ENCODE data around the gene TTLL3.
A peak's percentile ranks its signal among the peaks of the same experiment; 100 is the strongest.

Gene TTLL3

DNA sequence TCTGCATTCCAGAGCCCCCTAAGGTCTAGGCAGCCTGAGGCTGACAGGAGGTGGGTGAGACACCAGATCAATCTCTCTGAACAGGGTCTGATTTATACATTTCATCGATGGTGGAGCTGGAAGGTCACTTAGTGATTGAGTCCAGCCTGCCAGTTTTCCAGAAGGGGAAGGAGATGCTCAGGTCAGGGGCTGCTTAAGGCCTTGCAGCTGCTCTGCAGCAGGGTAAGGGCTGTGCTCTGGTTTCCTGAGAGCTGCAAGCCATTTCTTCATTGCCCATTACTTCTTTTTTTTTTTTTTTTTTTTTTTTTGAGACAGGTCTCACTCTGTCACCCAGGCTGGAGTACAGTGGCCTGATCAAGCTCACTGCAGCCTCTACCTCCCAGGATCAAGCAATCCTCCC lies 28.5 kb upstream of the TTLL3 start:
- no peak for DNase-seq

DNA sequence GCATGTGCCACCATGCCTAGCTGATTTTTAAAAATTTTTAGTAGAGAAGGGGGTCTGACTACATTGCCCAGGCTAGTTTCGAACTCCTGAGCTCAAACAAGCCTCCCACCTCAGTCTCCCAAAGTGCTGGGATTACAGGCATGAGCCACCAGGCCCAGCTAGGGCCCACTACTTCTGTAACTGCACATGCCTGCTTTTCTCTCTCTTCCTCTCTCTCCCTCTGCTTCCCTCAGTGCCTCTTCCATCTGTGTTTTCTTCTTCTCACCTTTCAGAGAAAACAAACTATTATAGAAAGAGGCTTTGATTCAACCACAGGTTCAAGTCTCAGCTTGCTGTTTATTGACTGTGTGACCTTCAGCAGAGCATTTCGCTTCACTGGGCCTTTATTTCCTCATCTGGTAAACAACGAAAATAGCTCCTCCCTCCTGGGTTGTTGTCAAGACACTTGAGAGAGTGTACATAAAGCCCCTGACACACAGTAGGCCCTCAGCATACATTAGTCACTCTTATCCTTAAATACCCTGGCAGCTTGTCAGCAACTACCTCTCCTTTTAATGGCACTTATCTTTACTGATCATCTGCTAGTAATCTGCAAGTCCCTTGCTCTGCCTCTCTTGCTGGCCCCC lies 28.0 kb upstream of the TTLL3 start:
- no peak for DNase-seq

DNA sequence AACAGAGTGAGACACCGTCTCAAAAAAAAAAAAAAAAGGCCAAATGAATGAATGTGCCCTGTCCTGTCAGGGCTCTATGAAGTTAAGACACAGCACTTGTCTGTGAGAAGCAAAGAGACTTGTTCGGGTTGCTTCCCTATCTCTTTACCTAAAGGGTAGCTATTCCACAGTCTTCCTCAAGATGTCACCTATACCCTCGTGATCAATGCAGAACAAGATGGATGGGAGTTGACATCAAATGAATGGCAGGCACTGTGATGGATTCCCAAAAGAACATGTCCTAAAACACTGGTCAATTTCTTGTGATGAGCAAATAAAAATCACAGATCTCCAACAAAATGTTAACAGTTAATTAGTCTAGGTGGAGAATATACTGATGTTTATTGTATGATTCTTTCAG lies 27.3 kb upstream of the TTLL3 start:
- no peak for DNase-seq

DNA sequence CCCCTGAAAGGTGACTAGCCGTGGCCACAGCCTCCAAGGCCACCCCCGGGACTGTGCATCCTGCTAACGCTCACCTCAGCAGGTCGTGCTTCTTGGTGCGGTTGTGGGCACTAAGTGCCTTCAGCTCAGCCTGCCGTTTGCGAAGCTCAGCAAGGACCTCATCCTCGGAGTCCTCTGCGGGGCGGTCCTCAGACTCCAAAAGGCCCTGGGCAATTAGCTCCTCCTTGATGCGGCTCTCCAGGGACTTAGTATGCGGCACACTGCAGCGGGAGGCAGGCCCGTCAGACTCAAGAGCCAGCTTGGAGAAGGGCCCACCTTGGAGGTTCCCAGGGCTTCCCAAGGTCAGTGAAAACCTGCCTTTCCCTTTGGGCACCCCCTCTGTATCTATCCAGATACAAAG lies 26.1 kb upstream of the TTLL3 start:
- no peak for DNase-seq

DNA sequence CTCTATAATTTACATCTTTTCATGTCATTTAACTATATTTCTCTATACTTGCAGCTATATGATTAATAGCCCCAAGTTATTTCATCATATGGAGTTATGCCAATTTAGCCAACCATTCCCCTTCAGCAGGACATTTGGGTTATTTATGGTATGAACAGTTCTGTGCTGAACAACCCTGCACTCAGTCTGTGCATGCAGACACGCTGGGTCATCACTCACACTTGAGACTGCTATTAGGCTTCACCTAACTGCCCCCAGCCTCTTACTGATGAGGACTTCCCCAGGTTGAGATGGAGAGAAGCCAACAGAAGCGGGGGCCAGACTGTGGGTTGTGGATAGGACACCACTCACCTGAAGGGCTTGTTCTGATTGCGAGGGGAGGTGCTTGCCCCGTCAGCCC lies 25.1 kb upstream of the TTLL3 start:
- no peak for DNase-seq

DNA sequence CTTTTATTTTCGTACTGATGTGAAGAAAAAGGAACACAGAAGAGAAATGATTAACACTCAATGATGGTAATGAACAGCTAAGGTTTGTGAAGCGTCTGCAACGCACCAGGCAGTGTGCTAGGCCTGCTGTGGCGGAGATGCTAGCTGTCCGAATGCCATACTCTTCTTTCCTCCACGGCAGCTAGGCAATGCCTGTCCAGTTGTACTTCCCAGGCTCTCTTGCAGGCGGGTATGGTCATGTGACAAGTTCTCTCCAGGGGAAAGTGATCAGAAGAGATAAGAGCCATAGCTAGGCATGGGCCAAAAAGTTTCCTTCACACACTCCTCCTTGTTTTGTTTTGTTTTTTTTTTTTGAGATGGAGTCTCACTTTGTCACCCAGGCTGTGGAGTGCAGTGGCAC lies 24.5 kb upstream of the TTLL3 start:
- DNase-seq = no peak

DNA sequence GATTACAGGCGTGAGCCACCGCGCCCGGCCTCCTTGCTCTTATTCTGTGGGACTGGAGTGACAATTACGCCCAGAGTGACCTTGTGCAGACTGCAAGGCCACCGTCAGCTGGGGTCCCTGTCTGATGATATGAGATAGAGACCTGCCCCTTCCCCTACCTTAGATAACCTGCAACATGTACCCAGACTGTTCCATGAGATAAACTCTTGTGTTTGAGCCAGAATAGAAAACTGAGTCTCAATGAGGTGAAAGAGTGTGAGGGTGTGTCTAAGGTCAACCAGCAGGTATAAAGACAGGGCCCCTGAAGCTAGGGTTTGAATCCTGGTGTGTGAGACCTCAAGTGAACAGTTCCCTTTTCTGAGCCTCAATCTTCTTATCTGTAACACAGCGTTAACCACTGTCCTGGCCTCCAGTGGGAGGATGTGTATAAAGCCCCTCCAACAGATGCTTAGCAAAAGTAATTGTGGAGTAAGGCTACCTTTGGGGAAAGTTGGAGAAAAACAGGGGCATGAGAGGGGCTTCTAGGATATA lies 23.8 kb upstream of the TTLL3 start:
- DNase-seq = no peak

DNA sequence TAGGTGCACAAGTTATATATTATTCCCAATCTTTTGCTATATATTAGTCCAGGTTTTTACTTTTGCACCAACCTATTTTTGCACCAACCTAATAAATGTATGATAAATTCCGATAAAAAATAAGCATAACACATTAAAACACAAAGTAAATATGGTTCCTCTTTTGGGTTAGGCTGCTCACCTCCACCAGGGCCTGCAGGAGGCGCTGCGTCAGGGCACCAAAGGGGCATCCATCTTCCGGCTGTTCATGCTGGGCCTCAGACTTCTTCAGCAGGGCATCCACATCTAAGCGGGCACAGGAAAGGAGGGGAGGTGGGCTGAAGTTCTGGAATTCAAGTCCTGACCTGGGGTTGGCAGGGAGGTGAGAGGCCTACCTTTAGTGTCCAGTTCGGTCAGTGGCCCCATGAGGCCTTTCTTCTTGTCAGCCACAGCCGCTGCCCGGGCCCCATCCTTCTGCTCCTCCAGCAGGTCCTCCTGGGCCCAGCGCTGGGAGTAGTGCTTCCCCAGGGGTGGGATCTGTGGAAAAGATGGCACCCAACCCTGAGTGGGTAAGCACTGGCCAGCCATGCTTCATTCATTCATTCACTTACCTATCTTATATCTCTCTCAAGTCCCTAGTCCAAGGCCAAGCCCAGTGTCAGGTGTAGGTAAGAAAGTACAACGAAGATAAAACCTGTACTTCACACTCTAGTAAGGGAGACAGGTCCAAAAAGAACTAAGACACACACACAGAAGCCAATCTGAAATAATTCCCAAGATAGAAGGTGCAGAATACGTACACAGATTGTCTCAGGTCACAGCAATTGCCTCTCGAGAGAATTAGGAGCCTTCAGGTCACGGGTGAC lies 23.0 kb upstream of the TTLL3 start:
- DNase-seq = no peak

DNA sequence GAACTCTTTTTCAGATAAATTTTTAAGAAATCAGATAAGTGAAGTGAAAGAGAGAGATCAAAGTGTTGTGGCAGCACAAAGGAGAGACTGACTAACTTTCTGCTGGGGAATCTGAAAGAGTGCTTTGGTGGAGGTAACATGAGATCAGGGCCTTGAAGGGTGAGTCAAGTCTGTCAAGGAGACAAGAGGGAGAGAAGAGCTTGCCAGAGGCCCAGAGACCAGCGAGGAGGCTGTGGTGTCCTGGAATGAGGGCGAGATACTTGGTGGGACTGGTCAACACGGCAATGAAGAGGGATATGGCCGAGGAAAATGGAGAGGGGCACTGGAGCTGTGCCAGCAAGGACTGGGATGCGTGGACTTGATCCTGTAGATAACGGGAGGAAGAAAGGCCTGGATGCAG lies 22.3 kb upstream of the TTLL3 start:
- DNase-seq = peak; percentile 58

DNA sequence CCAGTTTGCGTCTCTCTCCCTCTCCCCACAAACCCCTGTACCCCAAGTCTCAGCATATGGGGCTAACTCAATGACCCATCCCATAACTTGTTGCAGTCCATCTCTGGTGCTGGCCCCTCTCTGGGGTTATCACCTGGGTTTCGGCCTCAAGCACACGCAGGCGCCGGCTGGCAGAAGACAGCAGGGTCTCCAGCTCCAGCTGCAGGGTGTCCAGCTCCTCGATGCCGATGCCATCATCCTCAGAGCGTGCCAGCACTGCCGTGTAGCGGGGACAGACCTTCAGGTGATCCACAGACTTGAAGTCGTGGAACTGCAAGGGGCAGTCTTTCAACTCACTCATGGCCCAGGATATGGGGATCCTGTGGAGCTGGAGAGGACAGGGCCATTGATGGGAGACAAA lies 18.9 kb upstream of the TTLL3 start:
- DNase-seq = no peak

DNA sequence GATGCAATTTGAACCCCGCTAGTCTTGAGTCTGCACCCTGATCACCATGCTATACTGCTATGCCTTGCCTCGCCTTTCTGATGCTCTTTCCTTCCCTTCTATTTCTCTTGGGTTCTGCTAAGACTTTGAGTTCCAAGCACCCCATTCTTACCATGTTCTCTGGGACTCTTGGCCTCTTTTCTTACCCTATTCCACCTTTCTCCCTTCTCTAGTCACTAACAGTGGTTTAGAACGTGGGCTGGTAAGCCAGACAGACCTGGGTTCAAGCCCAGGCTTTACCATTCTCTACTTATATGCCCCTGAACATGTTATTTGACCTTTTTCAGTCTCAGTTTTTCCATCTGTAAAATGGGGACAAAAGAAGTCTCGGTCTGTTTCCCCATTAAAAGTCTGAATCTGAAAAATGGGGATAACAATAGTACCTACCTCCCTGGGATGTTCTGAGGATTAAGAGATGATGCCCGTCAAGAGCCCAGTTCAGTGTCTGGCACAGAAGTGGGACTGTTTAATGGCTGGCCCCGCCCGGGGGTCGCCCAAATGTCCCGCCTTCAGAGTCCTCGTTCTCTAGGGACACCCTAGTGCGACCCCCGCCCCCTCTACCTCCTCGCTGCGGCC lies 18.2 kb upstream of the TTLL3 start:
- no peak for DNase-seq

DNA sequence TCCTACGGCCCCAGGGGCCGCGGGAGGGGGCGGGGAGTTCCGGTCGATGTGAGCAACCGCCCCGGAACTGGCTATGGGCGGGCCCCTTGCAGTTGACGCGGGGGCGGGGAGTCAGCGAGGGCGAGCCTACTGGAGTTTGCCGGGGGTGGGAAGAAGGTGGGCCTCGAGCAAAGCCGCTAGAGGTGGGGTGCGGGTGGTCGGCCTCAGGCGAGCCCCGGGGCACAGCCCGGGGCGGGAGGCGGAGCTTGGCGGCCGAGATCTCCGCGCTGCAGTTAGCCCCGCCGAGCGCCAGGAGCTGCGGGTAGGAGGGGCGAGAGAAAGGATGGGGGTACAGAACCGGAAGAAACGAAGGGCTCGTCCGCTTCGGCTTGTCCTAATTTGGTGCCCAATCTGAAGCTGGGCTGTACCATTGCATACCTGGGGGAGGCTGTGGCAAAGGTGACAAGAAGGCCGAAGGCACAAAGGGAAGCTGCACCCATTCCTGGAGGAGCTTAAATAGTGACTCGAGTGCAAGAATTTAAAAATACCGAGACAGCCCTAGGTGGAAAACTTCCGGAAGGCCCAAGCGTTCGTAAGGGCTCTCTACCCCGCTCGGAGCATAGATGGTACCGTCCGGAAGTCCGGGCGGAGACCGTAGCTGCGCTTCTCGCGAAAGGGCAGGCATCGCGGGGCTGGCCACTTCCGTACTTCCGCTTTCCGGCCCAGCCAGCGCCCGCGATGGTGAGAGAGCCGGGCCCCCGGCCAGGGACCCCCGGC lies 17.5 kb upstream of the TTLL3 start, which contains the start of the genes ARPC4 and TADA3:
Gene ARPC4 (plus strand): TSS at position 678 of the 756 bp plus-strand sequence. CDS start 40 bp downstream, at position 718.
Gene TADA3 (minus strand): TSS at position 69 of the 756 bp plus-strand sequence. CDS start 1,007 bp downstream, outside the sequence.
- DNase-seq = peak; percentile 93

DNA sequence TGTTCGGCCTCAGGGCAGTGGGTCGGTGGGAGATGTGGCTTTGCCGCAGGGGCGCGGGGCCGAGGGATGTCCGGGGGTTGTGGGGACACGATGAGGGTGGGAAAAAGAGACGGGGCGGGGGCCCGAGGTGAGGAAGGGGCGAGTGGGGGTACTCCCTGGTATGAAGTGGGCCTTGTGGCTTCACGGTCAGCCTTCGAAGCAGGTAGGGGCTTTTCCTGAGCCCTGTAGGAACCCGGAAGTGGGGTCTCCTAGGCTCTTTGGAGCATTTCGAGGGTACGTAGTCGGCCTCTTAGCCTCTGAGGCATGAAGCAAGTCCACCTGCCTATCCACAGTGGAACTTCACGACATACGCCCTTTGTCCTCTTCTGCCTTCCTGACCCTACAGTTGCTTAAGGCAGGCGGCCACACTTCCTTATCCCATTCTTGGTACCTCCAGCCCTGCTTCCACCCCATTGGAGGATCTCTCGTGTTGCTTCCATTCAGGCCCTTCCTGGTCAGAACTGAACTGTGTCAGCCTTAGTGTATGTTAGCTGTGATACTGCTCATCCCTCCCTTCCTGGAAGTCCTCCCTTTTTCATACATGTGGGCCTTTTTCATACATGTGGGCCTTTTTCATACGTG lies 16.8 kb upstream of the TTLL3 start:
- DNase-seq = peak; percentile 59

DNA sequence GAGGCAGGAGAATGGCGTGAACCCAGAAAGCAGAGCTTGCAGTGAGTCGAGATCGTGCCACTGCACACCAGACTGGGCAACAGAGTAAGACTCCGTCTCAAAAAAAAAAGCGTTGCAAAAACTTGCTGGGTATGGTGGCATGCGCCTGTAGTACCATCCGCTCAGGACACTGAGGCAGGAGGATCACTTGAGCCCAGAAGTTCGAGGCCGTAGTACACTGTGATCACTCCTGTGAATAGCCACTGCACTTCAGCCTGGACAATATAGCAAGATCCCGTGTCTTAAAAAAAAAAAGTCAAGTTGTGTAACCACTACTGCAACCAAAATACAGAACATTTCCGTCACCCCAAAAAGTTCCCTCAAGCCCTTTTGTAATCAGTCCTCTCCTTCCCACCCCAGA lies 15.7 kb upstream of the TTLL3 start:
- no peak for DNase-seq

DNA sequence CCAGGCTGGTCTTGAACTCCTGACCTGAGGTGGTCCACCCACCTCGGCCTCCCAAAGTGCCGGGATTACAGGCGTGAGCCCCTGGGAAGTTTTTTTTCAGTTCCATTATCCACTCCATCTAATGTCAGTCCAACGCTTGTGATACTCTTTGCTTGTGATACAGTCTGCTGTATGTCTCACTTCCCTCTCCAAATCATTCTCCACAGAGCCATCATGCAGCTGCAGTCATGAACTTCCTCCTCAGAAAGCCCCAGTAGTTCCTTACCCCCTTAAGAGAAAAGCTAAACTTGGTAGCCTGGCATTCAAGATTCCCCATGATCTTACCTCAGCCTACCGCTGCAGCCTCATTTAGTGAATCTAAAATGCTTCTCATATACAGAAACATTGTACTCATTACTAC lies 14.9 kb upstream of the TTLL3 start:
- no peak for DNase-seq

DNA sequence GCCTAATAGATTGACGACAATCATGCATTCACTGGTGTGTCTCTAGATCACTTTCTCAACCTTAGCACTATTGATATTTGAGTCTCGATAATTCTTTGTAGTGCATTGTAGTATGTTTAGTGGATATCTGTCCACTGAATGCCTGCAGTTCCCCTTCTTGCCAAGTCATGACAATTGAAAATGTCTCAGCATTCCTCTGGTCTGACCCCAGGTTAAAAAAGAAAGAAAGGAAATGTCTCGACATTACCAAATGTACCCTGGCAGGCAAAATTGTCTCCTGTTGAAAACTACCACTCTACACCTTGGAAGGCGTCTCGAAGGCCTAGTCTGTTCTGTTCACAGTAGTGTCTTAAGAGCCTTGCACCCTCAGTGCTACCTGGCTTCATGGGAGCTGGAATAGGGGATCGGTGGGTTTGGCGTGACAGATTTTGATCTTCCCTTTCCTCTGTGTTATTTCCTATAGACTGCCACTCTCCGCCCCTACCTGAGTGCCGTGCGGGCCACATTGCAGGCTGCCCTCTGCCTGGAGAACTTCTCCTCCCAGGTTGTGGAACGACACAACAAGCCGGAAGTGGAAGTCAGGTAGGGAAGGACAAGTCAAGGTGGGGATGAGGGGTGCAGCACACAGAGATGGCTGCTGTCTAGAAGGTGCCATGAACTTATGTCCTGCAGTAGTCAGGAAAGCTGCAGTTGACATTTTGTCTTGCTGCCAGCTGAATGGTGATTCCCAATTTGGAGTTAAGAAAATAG lies 12.7 kb upstream of the TTLL3 start:
- no peak for DNase-seq

DNA sequence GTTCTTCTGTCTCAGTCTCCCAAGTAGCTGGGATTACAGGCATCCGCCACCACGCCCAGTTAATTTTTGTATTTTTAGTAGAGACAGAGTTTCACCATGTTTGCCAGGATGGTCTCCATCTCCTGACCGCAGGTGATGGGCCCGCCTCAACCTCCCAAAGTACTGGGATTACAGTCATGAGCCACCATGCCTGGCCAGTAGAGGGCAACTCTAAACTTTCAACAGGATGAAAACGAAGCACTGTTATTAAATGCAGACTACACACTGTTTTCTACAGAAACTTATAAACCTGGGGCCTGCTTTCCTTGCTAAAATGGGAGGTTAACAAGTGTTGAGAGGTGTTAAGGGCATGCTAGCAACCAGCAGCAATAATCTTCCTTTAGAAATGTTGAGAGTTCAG lies 9.5 kb upstream of the TTLL3 start:
- no peak for DNase-seq

DNA sequence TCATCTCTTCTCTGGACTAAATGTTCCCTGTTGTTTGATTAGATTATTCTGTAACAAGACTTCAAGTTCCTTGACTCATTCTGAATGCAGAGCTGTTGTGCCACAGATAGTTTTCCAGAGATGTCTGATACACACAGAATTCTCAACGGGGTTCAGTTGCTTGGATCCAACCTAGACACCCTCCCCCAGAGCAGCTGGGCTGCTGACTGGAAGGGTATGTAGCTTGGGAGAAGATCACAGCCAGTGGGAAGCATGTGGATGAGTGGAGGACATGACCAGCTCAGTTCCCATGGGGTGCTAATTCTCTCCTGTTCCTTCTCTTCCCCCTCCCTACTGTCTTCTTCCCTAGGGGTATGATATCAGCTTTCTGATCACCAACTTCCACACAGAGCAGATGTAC lies 6.6 kb upstream of the TTLL3 start:
- no peak for DNase-seq

DNA sequence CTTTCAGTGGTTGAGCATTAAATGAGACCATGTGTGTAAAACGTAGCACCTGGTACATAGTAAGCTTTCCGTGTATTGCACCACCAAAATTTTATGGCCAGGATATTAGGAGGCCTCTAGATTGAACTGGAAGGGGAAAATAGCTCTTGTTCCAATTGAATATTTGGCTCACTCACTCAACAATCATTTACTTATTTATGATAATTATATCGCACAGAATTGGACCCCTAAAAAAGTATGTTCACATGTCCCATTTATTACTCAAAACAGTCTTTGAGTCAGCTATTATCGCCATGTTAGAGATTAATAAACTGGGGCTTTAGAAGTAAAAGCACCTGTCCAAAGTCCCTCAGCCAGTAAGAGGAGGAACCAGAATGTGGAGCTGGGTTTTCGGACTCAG lies 5.1 kb upstream of the TTLL3 start:
- DNase-seq = no peak

DNA sequence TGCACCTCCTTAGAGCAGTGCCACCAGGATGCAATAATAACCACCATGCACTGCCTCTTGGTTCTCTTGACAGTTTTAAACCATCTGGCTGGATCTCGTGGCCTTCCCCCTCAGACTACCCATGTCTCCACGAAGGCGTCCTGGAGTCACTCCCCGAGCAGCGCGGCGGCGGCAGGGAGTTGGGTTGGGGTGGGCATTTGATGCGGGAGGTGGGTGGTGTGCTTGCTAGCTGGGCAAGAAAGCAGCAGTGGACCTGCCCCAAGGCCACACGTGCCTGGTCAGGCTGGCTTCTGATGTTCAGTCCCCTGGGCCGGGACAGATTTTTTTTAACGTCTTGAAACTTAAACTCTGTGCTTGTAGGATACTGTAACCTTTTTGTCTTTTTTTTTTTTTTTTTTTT lies 3.9 kb upstream of the TTLL3 start:
- no peak for DNase-seq

DNA sequence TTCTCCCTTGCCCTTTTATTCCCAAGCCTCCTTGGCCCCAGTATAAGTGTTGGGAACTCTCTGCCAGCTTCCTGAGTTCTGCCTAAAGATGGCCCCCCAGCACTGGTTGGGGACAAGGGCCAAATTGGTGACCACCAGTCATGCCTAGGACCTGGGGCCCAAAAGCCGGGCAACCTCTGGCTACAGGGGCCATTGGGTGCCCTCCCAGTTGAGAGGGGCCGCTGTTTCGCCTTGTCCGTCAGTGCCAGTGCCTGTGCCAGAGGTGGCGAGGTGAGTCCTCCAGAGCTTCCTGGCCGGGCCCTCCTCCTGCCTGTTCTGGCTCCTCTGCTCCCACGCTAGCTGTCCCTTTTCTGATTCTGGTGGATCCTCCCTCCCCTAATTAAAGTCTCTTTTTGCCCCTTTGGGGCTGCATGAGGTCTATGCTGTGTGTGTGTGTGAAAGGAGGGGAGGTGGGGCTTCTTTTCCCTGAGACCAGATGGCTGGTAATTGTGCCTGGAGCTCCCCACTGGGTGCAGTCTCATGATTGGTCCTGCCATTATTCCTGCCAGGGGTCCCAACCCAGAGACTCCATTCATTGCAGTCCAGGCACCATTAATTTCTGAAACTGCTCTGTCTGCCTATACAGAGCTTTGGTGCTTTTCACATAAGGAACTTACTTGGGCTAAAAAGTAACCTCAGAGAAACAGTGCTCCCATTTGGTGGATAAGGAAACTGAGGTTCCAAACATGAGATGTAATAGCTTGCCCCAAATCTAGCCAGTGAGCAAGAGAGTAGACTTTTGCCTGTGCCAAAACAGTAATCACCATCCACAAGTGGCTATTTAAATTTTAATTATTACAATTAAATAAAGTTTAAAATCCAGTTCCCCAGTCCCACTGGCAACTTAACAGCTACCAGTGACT lies 3.1 kb upstream of the TTLL3 start:
- DNase-seq = no peak

All from stimulated activated CD8-positive, alpha-beta memory T cell treated with anti-CD3 and anti-CD28 coated beads, Interleukin-4, amount 100 ng/mL, for 48 hours (primary cell).